SJSA1 (cell line): ENCODE measurements around the gene MAN1C1. TPM values are rescaled to one million over a fixed set of nuclear protein-coding genes. Genes with fewer than 3 reads are reported as not detected.

Experiments
- DNase-seq, 2 experiments: peaks; one replicate each; pipeline ENCODE4 v3.0.0-alpha.2; 2015 to 2020; ENCODE audit warnings: low spot score in 2 of 2, low read depth in 1 of 2
- H3K27ac ChIP-seq: fragments of 250-450 bp; sonication (Bioruptor Pico); 2 replicates; pipeline ENCODE4 v1.5.1; 2020; ENCODE audit warnings: mild to moderate bottlenecking, moderate library complexity
- H3K27me3 ChIP-seq: fragments of 250-450 bp; sonication (Bioruptor Pico); replicated peaks from 2 replicates; pipeline ENCODE4 v1.5.1; 2020; ENCODE audit warnings: mild to moderate bottlenecking, moderate library complexity
- H3K36me3 ChIP-seq: fragments of 250-450 bp; sonication (Bioruptor Pico); 2 replicates; pipeline ENCODE4 v1.5.1; 2020; ENCODE audit warnings: mild to moderate bottlenecking
- H3K4me1 ChIP-seq: fragments of 250-450 bp; sonication (Bioruptor Pico); replicated peaks from 2 replicates; pipeline ENCODE4 v1.6.1; 2021; ENCODE audit warnings: mild to moderate bottlenecking
- H3K4me3 ChIP-seq: fragments of 250-450 bp; sonication (Bioruptor Pico); 2 replicates; pipeline ENCODE4 v1.5.1; 2020; ENCODE audit warnings: mild to moderate bottlenecking
- H3K9me3 ChIP-seq: fragments of 250-450 bp; sonication (Bioruptor Pico); replicated peaks from 2 replicates; pipeline ENCODE4 v1.5.1; 2020; ENCODE audit warnings: mild to moderate bottlenecking
- total RNA-seq: library from RNA; depleted of rRNA; stranded (reverse); fragments of >200 nt; shearing (Covaris generic); gene quantifications from 2 replicates; pipeline ENCODE4 v1.2.3, GENCODE V29; 2014

MAN1C1 gene
- total RNA-seq, 1 experiment from 2014 or later, result not detected

DNA sequence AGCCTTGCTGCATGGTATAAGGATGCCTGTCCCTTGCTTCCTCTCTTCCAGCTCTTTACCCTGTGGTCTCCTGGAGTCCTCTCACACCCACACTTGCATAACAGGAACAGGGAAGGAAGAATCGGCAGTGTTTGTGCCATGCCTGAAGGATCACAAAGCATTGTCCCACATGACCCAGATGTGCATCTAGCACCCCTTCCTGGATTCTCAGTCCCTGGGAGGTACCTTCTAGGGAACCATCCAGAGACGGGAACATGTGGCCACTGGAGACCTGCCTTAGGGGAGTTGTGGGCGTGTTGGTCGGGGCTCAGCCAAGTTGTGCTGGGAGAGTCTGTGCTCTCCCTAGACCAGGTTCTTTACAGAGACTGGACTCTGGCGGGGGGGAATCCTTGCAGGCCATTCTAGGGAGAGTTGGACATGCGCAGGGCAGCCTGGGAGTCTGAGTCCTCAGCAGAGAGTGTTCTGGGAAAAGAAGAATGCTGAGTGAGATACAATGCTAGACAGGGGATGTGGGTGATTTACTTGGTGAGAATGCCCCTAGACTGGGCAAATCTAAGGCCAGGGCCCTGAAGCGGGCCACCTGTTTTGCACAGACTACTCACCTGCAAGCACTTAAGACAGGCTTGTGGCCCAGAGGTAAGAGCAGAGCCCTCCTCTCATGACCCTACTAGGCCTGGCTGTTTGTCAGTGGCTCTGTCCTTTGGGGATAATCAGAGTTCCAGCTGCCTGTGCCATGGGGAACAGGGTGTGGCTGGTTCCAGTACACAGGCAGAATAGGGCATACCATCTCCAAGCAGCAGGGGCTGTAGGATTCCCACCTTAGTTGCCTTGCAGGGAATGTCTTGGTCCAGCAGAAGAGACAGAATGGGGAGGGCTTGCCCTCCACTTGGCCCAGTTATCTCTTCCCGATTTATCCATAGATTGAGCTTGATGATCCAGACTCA, 89.8 kb downstream of the MAN1C1 start:
- no peak overlapping the region for H3K4me3 ChIP-seq
- H3K4me1 ChIP-seq, result peaks cover 33% of the 10 kb centered on the region
- no peaks in the 10 kb centered on the region for H3K9me3 ChIP-seq
- no peaks in the 10 kb centered on the region for H3K27me3 ChIP-seq
- H3K36me3 ChIP-seq, result no peaks in the 10 kb centered on the region
- no peak overlapping the region for H3K27ac ChIP-seq
- DNase-seq, result no peak

GRCh38 chr1:25707280-25708016, 90.9 kb downstream of the MAN1C1 start:
- no peaks in the 10 kb centered on the region for H3K9me3 ChIP-seq
- H3K36me3 ChIP-seq, result no peaks in the 10 kb centered on the region
- H3K27me3 ChIP-seq, result no peaks in the 10 kb centered on the region
- peak in 1 of 2 experiments; percentile 35 for DNase-seq
- no peak overlapping the region for H3K4me3 ChIP-seq
- peak overlapping the region; percentile 47 for H3K27ac ChIP-seq
- H3K4me1 ChIP-seq, result peaks cover 38% of the 10 kb centered on the region

DNA sequence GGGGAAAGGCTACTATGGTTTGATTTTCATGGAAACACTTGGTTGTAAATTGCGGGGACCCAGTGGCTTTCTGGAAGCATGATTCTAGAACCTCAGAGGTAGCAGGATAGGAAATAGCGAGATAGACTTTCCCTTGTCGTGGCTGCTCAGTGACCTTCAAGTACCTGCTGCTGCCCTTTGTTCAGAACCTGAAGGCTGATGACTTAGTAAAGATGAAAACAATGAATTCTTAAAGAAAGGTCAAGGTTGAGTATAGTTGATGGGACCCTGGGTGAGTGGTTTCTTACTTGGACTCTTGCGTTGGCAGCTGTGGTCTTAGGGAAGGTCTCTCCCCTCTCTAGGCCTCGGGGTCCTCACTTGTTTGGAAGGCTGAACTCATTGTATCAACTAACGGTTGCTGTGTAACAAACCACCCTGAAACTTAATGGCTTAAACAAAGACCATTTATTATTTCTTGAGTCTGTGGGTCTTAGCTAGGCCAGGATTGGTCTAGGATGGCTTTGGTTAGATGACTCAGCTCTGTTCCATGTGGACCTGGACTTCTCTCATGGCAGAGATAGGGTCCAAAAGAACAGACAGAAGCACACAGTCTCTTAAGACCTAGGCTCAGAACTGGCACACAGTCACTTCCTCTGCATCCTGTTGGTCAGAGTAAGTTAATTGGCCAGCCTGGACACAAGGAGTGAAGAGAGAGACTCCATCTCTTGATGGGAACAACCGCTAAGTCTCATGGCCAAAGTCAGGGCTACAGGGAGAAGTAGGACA, 94.2 kb downstream of the MAN1C1 start:
- H3K4me3 ChIP-seq, result no peak overlapping the region
- H3K36me3 ChIP-seq, result no peaks in the 10 kb centered on the region
- no peak for DNase-seq
- peak overlapping the region; percentile 16; the same call in 1 of the 2 replicates for H3K27ac ChIP-seq
- H3K4me1 ChIP-seq, result peaks cover 38% of the 10 kb centered on the region
- H3K27me3 ChIP-seq, result no peaks in the 10 kb centered on the region
- no peaks in the 10 kb centered on the region for H3K9me3 ChIP-seq

- DNase-seq, result peak; percentile 51 to 60
- Histone ChIP-seq H3K9me3 (no peaks in the 10 kb centered on the region), H3K27ac (peak overlapping the region; percentile 16; the same call in 1 of the 2 replicates), H3K4me1 (peaks cover 38% of the 10 kb centered on the region), H3K36me3 (no peaks in the 10 kb centered on the region), H3K4me3 (no peak overlapping the region), H3K27me3 (no peaks in the 10 kb centered on the region)
Observed at GRCh38 chr1:25711555-25712298, 95.1 kb downstream of the MAN1C1 start.

- no peaks in the 10 kb centered on the region for H3K36me3 ChIP-seq
- no peak for DNase-seq
- no peaks in the 10 kb centered on the region for H3K27me3 ChIP-seq
- H3K4me1 ChIP-seq, result peaks cover 35% of the 10 kb centered on the region
- no peaks in the 10 kb centered on the region for H3K9me3 ChIP-seq
- no peak overlapping the region for H3K27ac ChIP-seq
- no peak overlapping the region for H3K4me3 ChIP-seq
Observed at GRCh38 chr1:25712299-25712970, 95.8 kb downstream of the MAN1C1 start.

DNA sequence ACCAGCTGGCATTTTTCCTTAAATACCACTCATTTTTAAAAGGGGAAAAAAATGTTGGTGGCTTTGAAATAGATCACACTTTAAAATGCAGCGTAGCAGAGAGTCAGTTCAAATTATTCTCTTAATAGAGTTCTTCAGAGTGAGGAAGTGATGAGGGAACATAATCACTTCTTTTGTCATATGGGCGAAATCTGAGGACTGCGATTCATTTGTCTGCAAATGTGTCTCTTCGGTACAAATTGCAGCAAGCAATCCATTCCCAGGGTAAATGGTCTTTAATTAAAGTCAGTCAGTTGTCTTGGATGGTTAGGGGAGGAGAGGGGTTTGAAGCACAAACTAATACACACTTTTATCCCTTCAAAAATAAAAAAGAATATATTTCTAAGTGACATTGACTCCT, 97.4 kb downstream of the MAN1C1 start:
- no peak for DNase-seq
- no peaks in the 10 kb centered on the region for H3K36me3 ChIP-seq
- H3K27me3 ChIP-seq, result no peaks in the 10 kb centered on the region
- H3K27ac ChIP-seq, result no peak overlapping the region
- peaks cover 22% of the 10 kb centered on the region for H3K4me1 ChIP-seq
- no peaks in the 10 kb centered on the region for H3K9me3 ChIP-seq
- no peak overlapping the region for H3K4me3 ChIP-seq

DNA sequence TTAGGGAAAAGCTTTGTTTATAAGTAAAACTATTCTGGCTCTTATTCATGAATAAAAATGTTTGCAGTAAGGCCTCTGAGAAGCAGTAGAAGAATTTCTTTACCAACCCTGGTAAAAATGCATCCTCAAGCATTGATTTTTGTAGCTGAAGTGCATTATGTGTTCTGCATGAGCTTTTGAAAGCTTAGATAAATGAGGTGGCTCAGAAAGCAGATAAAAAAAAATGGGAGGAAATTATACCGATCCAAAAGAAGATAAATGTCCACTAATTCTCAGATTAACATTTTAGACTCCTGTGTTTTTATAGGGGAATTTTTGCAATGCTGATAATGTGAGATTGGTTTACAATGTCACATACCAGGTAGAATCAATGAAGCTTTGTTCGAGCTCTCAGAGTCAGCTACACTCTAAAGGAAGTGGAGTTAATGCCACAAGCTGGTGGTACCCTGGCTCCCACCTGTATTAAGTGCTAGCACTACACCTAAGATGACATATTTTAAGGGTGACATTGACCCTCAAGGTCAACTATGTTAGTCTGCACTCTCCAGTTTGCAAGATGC, 97.9 kb downstream of the MAN1C1 start:
- no peak overlapping the region for H3K4me3 ChIP-seq
- peaks cover 22% of the 10 kb centered on the region for H3K4me1 ChIP-seq
- H3K27me3 ChIP-seq, result no peaks in the 10 kb centered on the region
- H3K9me3 ChIP-seq, result no peaks in the 10 kb centered on the region
- no peak overlapping the region for H3K27ac ChIP-seq
- H3K36me3 ChIP-seq, result no peaks in the 10 kb centered on the region
- no peak for DNase-seq

GRCh38 chr1:25715888-25716287, 99.3 kb downstream of the MAN1C1 start:
- DNase-seq, result no peak
- H3K4me1 ChIP-seq, result peaks cover 9% of the 10 kb centered on the region
- H3K36me3 ChIP-seq, result no peaks in the 10 kb centered on the region
- H3K27ac ChIP-seq, result no peak overlapping the region
- no peak overlapping the region for H3K4me3 ChIP-seq
- H3K27me3 ChIP-seq, result no peaks in the 10 kb centered on the region
- H3K9me3 ChIP-seq, result no peaks in the 10 kb centered on the region

- no peak overlapping the region for H3K27ac ChIP-seq
- no peak for DNase-seq
- no peak overlapping the region for H3K4me3 ChIP-seq
- H3K27me3 ChIP-seq, result no peaks in the 10 kb centered on the region
- no peaks in the 10 kb centered on the region for H3K36me3 ChIP-seq
- no peaks in the 10 kb centered on the region for H3K9me3 ChIP-seq
- H3K4me1 ChIP-seq, result peaks cover 5% of the 10 kb centered on the region
Observed at GRCh38 chr1:25716320-25716719, 99.7 kb downstream of the MAN1C1 start.

GRCh38 chr1:25718732-25719131, 102.1 kb downstream of the MAN1C1 start:
- Histone ChIP-seq H3K4me1 (no peaks in the 10 kb centered on the region), H3K4me3 (no peak overlapping the region), H3K9me3 (no peaks in the 10 kb centered on the region), H3K27me3 (peaks cover 6% of the 10 kb centered on the region; the same call in 1 of the 2 replicates), H3K36me3 (no peaks in the 10 kb centered on the region), H3K27ac (no peak overlapping the region)
- DNase-seq, result no peak

- Histone ChIP-seq H3K27me3 (peaks cover 6% of the 10 kb centered on the region; the same call in 1 of the 2 replicates), H3K4me3 (no peak overlapping the region), H3K9me3 (no peaks in the 10 kb centered on the region), H3K4me1 (no peaks in the 10 kb centered on the region), H3K36me3 (no peaks in the 10 kb centered on the region), H3K27ac (no peak overlapping the region)
- DNase-seq, result no peak
Observed at GRCh38 chr1:25720624-25721023, 104.0 kb downstream of the MAN1C1 start.

- no peaks in the 10 kb centered on the region for H3K9me3 ChIP-seq
- no peak overlapping the region for H3K27ac ChIP-seq
- H3K27me3 ChIP-seq, result peaks cover 6% of the 10 kb centered on the region; the same call in 1 of the 2 replicates
- no peaks in the 10 kb centered on the region for H3K36me3 ChIP-seq
- no peak overlapping the region for H3K4me3 ChIP-seq
- no peak for DNase-seq
- H3K4me1 ChIP-seq, result no peaks in the 10 kb centered on the region
Observed at GRCh38 chr1:25723250-25723880, 106.8 kb downstream of the MAN1C1 start.
